Gastroesophageal sphincter (tissue), 3 donors: ENCODE measurements around the gene NBDY.

ENCODE experiments used
- CTCF ChIP-seq, 4 experiments: fragments of 200-600 bp in 2 of 4; fragments of 450-650 bp in 2 of 4; sonication (generic) in 1 of 4; IDR thresholded peaks; one replicate each; pipeline ENCODE4 v1.5.1; 2017 to 2019; ENCODE audit warnings: antibody characterized with exemption in 4 of 4, mild to moderate bottlenecking in 2 of 4, moderate library complexity in 2 of 4
- EP300 ChIP-seq: sonication (generic); formaldehyde crosslinking; IDR thresholded peaks from one replicate; pipeline ENCODE4 v1.6.1; 2017; ENCODE audit warnings: antibody characterized with exemption, mild to moderate bottlenecking
- POLR2A ChIP-seq, 2 donors: fragments of 450-650 bp; IDR thresholded peaks; one replicate each; pipeline ENCODE4 v1.6.1; 2017; ENCODE audit warnings: antibody characterized with exemption in 2 of 2, mild to moderate bottlenecking in 2 of 2, moderate library complexity in 1 of 2

DNA sequence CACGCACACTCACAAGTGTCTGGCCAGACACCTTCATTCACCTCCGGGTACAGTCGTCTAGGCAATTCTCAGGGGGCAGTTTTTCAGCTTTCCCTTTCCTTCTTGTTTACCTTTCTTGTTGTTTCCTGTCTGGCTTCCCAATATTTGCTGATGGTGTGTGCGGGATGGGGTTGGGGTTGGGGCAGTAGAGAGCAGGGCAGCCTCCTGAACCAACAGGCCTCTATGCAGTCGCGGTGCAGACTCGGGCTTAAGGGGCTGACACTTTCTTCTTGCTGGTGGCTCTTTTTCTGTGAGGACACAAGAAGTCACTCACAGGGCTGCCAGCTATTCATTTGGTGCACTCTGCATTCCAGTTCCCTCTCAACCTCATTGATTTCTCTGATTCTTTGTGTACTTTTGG is 56.4 kb downstream of the NBDY start:
- TF ChIP-seq CTCF (IDR thresholded peaks at IDR 0.05): no peak
- TF ChIP-seq POLR2A (IDR thresholded peaks at IDR 0.05): no peak
- TF ChIP-seq EP300: no peak
